GM20000 (cell line): ENCODE results near the gene CCDC77.

Experiments
- DNase-seq: peaks from one replicate; pipeline ENCODE4 v3.0.0; 2012; ENCODE audit warnings: low spot score
- CTCF ChIP-seq: IDR thresholded peaks from 2 replicates; pipeline ENCODE4 v1.5.1; 2012; ENCODE audit warnings: mild to moderate bottlenecking, control low read depth; ENCODE audit errors: extremely low read depth, missing control alignments

The CCDC77 gene

GRCh38 chr12:473198-473597 lies 71.8 kb downstream of the CCDC77 start:
- TF ChIP-seq CTCF = no peak
- DNase-seq = no peak

- no peak for DNase-seq
- no peak for TF ChIP-seq CTCF
These were observed 72.6 kb downstream of the CCDC77 start for GRCh38 chr12:473863-474577.

- TF ChIP-seq CTCF = no peak
- no peak for DNase-seq
These were observed 73.8 kb downstream of the CCDC77 start for GRCh38 chr12:475286-475685.

GRCh38 chr12:479161-479560 lies 77.7 kb downstream of the CCDC77 start:
- TF ChIP-seq CTCF = no peak
- DNase-seq = no peak

GRCh38 chr12:480831-481816 lies 79.7 kb downstream of the CCDC77 start:
- no peak for DNase-seq
- no peak for TF ChIP-seq CTCF

- TF ChIP-seq CTCF = no peak
- no peak for DNase-seq
These were observed 80.6 kb downstream of the CCDC77 start for GRCh38 chr12:482061-482460.

GRCh38 chr12:484096-484495 lies 82.7 kb downstream of the CCDC77 start:
- no peak for TF ChIP-seq CTCF
- no peak for DNase-seq
